Urothelium cell line (cell line): ENCODE measurements around the gene FBXW7.

ENCODE experiments used
- DNase-seq: peaks from one replicate; pipeline ENCODE4 v3.0.0; 2011; ENCODE audit warnings: low spot score, mixed read lengths
- FAIRE-seq: peaks from 2 replicates; lab custom pipeline; 2011; peaks lifted over from hg19 to GRCh38; lab: Jason Lieb, UNC

FBXW7 gene

DNA sequence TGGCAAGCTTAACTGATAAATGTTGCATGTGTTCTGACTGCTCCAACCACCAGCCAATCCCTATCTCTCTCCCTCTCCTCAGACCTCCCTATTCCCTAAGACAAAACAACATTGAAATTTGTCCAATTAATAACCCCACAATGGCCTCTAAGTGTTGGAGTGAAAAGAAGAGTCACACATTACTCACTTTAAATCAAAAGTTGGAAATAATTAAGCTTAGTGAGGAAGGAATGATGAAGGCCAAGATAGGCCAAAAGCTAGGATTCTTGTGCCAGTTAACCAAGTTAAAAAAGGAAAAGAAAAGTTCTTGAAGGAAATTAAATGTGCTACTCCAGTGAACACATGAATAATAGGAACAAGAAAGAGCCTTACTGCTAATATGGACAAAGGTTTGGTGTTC, 55.6 kb downstream of the FBXW7 start:
- DNase-seq: no peak
- no peak for FAIRE-seq

DNA sequence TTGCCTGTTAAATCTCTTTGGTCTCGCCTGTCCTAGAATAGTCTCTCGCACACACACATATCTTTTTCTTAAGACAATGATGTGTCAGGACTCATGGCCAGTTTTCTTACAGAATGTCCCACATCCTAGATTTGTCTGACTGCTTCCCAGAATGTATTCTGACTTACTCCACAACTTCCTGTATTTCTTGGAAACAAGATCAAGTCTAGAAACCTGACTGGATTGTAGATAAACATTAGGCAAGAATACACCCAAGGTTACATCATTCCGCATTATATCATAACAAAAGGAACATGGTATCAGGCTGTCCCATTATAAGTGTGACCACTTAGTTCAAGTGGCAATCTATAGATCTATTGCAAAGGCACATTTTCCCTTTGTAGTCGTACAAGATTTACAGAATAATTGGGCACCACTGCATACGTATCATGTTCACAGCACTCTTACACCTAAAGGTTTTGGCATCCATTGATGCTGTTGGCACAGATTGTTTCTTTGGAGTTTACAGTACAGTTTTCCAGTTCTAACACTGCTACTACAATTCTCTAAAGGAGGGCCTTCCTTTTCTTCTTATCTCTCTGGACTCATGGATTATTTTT, 56.4 kb downstream of the FBXW7 start:
- FAIRE-seq: no peak
- no peak for DNase-seq

DNA sequence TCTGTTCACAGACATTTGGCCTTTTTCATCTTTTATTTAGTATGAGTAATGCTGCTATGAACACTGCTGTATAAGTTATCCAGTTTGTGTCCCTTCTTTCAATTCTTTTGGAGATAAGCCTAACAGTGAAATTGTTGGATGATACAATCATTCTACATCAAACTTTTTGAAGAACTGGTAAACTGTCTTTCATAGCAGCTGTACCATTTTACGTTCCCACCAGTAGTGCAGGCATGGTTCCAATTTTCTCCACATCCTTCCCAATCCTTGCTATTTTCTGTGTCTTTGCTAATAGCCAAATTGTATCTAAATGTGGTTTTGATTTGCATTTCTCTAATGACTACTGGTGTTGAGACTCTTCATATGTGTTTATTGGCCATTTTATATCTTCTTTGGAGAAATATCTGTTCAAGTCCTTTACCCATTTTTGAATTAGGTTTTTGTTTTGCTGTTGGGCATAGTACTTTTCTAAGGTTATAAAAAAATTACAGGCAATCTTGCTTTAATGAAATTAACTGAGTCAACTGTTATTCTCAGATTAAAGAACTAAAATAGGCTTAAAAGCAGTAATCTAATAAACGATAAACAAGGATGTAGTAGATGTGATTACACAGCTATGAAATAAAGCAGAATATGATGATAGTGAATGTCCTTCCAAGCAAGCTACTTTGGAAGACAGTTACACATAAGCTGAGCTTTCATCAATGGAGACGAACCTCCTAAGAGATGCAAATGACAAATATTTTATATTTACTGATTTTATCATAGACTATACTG, 57.2 kb downstream of the FBXW7 start:
- DNase-seq (no peak), FAIRE-seq (no peak)

DNA sequence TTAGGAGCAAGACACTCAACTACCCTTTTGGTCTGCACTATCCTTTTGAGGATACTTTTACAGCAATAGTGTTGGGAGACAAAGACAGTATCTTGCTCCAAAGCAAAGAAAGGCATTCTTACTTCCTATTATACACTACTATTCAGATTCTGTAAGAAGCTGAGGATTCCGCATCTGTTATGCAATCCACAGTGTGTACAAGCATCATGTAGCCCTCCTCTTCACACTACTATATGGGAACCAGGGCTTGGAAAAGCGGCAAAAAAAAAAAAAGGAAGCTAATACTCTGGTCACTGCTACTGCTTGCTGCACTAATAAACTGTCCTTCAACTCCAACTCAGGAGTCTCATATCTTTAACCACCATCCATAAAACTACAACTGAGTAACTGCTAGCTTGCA, 59.1 kb downstream of the FBXW7 start:
- no peak for FAIRE-seq
- no peak for DNase-seq

DNA sequence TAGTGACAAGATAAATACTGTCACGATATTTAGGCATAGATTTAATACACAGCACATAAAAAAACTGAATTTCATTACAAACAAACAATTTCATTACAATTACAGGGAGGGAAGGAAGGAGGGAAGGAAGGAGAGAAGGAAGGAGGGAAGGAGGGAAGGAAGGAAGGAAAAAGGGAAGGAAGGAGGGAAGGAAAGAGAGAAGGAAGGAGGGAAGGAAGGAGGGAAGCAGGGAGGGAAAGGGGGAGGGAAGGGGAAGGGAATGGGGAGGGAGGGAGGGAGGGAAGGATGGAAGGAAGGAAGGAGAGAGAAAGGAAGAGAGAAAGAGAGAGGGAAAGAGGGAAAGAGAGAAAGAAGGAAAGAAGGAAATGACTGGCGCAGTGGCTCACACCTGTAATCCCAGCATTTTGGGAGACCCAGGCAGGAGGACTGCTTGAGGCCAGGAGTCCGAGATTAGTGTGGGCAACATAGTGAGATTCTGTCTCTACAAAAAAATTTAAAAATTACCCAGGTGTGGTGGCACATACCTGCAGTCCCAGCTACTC, 64.6 kb downstream of the FBXW7 start:
- FAIRE-seq: no peak

DNA sequence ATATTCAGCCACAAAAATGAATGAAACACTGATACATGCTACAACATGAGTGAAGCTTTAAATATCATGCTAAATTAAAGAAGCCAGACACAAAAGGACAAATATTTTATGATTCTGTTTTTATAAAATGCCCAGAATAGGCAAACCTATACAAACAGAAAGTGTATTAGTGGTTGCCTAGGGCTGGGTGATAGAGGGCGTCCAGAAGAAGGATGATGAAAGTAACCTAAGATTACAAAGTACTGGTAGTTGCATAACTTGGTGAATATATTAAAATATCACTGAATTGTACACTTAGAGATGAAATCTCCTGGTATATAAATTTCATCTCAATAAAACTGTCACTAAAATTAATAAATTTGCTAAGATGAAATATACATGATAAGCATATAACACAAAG, 67.5 kb downstream of the FBXW7 start:
- no peak for DNase-seq

More for the DNA sequence above, 64.6 kb downstream of the FBXW7 start:
- no peak for DNase-seq

DNA sequence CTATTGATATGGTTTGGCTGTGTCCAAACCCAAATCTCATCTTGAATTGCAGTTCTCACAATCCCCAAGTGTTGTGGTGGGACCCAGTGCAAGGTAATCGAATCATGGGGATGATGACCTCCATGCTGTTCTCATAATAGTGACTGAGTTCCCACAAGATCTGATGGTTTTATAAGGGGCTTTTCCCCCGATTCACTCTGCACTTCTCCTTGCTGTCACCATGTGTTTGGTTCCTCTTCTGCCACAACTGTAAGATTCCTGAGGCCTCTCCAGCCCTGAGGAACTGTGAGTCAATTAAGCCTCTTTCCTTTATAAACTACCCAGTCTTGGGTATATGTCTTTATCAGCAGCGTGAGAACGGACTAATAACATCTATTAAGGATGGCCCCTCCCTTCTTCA, 68.8 kb downstream of the FBXW7 start:
- DNase-seq (no peak), FAIRE-seq (no peak)

More for the DNA sequence above, 67.5 kb downstream of the FBXW7 start:
- no peak for FAIRE-seq

DNA sequence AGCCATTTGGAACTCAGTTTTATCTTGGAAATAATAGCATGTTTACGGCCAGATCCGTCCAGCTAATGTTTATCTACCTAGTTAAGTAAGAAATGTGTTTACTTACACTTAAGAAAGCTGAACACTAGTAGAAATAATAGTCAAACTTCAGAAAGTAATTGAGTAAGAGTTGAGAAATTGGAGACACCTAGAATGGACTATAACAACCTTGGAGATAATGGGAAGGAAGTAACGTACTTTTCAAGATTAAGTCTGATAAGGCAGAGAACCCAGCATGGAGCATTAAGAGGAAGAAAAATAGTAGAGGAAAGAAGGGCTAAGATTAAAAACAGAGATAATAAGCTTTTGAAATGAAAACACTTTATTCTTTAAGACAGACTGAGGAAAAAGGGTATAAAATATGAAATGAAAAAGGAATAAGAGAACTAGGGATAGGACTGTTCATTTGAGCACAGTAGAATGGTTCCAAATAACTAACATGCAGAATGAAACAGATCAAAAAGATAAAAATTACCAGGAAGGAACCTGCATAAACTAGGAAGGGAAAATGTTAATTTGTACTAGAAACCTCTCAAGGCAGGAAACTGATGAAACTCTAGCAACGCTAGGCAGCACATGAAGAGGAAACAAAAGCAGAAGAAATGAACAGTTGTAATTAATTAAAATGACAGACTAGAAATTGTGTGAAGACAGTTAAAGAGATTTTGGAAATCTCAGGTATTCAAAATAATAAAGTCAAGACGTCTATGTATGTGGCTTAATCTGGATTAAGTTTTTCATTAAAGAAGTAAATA, 71.7 kb downstream of the FBXW7 start:
- FAIRE-seq: no peak
- DNase-seq: no peak

DNA sequence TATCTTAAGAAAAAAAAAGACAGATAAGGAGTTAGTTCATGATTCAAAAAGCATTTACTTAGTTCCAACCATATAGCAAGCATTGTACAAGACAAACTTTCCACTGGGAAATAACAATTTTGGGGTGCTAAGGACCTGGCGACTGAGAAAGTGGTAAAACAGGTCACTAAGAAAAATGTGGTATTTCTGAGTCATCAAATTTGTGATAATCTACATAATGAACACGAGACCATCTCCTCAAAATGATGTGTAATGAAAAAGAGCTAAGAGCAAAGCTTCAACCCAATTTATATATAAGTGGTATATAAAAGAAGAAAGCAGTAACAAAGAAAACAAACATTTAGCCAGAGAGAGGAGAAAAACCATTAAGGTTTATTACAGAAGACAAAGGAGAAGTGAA, 72.3 kb downstream of the FBXW7 start:
- DNase-seq: no peak
- no peak for FAIRE-seq

DNA sequence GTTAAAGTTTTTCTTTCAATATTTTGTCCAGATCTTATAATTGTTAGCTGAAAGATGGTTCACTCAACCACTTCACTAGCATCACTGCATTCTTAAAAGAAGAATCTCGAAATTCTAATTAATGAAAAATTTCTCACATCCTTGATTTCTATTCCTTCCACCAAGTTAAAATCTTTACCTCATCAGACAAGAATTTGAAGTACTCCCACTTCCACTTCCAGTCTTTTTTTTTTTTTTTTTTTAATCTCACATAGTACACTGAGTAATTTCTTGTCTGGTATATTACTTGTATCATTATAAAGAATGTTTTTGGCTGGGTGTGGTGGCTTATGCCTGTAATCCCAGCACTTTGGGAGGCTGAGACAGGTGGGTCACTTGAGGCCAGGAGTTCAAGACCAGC, 73.2 kb downstream of the FBXW7 start:
- FAIRE-seq (no peak), DNase-seq (peak; percentile 13)

DNA sequence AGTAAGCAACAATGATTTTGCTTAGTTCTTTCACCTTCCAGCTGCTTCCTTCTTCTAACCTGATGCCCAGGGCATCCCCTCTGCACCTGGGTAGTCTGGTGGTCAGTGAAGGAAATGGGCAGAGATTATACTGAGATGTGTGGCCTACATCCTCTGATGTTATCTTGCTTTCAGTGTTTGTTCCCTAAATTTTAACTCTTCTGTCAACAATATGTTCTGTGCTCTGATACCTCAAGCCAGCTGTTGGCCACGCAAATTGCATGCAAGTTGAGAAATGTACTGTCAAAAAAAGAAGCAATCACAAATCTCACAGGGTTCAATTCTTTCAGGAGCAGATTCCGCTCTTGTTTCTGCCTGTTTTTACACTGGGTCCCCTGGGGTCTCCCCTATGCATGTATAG, 73.8 kb downstream of the FBXW7 start:
- DNase-seq: no peak
- FAIRE-seq: no peak

DNA sequence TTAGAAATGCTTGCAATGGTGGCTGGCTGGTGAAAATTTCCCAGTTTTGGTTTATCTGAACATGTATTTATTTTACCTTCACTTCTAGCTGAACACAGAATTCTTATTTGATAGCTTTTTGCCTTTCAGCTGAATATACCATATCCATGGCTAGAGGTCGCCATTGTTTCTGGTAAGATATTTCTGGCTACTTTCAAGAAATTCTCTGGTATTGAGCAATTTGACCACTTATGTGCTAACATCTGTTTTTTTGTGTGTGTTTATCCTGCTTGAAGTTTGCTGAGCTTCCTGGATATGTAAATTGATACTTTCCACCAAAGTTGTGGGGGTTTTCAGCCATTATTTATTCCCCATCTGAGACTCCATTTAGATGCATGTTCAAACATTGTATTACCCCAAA, 75.4 kb downstream of the FBXW7 start:
- FAIRE-seq (no peak), DNase-seq (no peak)

DNA sequence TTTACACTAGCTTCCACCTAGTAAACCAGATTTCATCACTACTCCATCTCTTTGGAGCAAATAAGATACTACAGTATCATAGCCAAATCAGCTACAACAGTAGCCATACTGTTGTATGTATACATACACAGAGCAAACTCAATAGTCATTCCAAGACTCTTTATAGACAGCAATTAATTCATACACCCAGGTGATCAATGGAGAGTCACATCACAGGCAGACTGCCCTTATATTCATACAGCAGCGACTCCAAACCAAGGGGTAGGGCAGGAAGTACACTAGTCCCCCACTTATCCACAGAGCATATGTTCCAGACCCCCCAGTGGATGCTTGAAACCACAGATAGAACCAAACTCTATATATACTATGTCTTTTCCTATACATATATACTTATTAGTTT, 76.6 kb downstream of the FBXW7 start:
- FAIRE-seq (no peak), DNase-seq (no peak)

DNA sequence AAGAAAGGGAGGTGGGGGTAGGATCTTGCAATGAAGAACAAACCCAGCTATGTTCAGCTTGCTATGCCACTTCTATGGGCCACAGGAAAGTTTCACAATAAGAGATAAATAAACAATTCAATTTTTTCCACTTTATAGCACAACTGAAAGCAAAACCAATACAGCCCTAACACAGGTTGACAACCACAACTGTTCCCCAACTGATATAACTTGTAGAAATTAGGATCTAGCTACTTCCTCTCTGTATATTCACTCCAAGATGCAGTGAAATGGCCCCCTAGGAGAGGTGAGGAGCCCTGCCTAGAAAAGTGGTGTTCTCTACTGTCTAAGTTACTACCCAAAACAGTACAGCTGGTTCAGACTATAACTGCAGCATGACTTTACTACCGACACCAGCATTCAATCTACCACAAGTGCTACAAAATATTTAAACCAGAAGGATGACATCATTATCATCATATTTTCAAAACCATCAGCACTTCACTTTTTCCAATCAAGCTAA, 77.0 kb downstream of the FBXW7 start:
- FAIRE-seq (no peak), DNase-seq (no peak)

DNA sequence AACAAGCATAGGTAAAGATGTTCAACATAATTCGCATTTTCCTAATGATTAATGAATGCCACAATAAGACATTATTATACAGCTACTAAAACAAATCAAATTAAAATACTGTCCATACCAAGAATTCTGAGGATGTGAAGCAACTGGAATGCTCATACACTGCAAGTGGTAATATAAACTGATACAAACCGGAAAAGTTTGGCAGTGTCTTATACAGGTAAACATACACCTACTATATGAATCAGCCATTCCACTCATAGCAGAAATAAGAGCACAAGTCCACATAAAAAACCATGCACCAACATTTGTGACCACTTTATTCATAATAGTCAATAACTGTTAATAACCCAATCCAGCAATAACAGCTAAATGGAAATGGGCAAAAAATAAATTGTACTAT, 79.3 kb downstream of the FBXW7 start:
- DNase-seq (no peak), FAIRE-seq (no peak)

DNA sequence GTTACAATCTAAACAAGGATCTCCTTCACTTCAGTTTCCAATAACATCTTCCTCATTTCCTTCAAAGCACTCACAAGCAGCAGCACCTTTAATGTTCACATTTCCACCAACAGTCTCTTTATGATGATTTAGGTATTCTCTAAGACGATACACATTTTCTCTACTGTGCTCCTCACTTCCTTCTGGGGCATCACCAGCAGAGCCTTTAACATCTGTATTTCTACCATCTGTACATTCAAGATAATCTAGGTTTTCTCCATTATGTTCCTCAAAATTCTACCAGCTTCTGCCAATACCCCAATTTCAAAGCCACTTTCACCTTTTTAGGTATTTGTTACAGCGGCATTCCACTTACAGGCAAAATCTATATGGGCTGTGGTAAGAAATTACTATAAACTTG, 80.6 kb downstream of the FBXW7 start:
- DNase-seq: no peak
- no peak for FAIRE-seq

DNA sequence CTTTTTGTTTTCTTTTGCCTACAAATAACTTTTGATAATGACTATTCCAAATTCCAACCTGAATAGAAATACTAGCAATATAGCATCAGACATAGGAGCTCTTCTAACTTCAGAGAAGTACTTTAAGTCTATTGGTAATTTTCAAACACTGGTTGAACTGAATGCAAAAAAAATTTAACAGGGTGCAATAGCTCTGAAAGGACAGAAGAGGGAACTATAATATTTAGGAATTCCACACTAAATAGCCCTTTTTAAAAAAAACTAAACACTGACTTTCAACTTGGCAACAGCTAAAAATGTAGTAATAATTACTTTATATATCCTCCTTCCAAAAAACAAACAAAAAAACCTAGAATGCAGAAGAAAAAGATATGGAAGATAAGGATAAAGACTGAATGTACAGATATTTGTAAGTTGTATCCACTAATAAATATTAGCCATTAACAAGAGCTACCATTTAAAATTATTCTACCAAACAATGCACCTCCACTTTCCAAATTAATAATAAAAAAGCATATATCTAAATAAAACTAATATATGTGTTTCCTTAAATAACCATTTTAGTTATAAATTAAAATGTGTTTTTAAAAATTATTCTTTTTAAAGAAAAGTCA, 81.4 kb downstream of the FBXW7 start:
- peak; percentile 4 for DNase-seq
- FAIRE-seq: no peak

DNA sequence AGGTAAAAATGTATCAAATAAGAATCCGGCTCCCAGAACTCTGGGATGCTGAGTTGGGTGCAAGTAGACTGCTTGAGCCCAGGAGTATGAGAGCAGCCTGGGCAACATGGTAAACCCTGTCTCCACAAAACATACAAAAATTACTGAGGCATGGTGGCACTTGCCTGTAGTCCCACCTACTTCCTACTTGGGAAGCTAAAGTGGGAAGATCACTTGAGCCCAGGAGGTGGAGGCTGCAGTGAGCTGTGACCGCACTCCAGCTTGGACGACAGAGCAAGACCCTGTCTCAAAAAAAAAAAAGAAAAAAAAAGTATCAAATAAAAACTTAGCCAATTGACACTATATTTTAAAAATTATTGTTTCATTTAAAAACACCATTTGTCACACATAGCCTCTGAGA, 84.4 kb downstream of the FBXW7 start:
- no peak for FAIRE-seq
- DNase-seq: no peak

DNA sequence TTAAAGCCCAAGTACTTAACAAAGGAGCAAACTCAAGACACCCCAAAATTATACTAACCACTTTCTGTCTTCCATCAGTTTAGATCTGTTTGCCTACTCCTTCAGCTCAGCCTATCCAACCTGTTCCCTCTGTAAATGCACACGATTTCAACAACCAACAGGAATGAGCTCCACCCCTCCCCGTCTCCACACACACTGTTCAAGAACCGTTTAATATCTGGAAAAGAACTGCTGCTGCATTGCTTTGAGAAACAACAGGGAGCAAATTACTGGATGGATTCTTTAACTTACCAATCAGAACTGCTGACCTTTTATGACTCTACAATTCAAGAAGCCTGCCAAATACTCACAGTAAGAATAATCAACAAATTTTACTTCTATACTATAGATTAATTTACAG, 87.0 kb downstream of the FBXW7 start:
- FAIRE-seq (no peak), DNase-seq (no peak)

DNA sequence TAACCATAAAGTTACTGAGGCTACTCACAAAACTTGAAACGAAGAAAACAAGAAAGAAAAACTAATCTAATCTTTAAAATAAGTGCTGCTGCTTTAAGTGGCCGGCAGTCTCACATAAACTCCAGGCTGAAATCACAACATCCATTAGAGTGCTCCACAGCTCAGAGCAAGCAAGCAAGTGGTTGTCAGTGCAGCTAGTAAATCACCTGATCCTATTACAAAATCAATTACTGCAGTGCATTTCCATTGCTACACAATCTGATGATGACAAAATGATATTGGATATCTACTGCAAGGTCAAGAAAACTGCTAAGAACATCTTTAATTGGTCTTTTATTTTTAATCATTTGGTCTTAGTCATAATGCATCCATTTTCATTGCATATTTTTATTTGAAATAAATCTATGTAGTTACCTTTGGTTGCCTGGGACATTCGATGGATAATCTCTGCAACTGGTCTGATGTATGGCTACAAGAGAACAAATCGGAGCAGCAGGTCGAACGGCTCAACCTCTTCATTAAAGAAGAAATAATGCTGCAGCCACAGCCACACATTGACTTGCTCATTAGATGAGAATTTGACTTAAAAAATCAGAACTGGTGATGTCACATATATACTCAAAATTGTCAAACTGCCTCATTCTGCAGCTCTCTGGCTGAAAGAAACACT, 87.7 kb downstream of the FBXW7 start:
- no peak for FAIRE-seq
- DNase-seq: no peak

DNA sequence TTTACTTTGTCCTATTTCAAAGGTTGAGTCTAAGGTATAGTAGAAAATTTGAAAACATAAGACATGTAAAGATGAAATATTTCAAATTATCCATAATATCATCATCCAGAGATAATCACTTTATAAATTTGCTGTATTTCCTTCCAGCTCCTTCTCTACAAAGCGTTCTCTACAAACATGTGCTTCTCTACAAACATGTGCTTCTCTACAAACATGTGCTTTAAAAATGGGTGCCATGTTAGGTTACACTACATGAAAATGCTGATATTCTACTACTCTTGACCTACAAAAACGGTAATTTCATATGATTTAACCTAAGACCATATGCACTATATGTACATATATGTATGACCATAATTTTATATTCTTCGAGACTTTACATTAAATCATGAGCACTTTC, 92.0 kb downstream of the FBXW7 start:
- FAIRE-seq (no peak), DNase-seq (no peak)
